KBM-7 (cell line): ENCODE results near the gene HOXB3.

ENCODE experiments used
- DNase-seq: peaks from one replicate; pipeline ENCODE4 v3.0.0-alpha.2; 2015
- in situ Hi-C: fragments of 300-500 bp; cut with MboI; formaldehyde crosslinking; loops from 2 replicates; pipeline ENCODE4 v1.14.3; 2020; ENCODE audit warnings: low sequenced_read_pairs, low pct_unique_long_range_greater_than_20kb, mixed read lengths

Gene HOXB3

DNA sequence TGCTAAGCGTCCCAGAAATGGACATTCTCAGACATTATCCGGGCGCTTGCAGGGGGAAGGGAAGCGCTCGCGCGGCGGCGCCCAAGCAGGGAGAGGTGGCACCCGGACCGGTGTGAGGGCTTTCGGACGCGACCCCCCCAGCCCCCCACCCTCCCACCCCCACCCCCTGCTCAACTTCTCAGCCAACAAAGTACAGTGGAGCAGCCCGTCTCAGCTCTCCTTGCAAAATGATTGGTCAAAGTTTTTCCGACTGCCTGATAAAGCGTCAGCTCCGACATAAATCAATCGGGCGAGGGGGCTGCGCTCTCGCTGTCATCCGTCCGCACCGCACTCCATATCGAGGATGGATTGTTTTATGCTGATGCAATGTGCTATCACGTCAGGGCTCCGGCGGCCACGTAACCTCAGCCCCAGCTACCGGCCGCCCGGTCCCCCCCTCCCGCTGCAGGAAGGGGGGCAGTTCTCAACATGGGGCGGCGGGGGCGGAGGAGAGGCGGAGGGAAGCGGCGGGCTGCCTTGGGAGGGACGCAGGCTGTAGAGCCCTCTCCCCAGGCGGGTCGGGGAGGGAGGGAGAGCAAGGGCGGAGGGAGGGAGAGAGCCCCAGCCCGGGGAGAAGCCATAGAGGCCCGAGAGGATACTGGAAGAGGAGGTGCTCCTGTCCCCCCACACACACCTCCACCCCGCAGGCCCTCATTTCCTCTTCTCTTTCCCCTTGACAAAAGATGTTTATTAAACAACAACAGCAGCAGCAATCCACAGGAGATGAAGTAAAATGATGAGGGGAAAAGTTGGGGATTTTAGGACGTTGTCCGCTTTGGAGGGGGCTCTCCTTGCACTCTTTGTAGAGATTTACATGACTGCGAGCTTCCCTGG, 36.4 kb upstream of the HOXB3 start, which contains the start of gene HOXB9:
HOXB9 (minus strand) TSS at position 114 of the 873 bp plus-strand sequence; CDS start at position 25, 89 bp downstream.
- in situ Hi-C loops: no loop called here
- no peak for DNase-seq

GRCh38 chr17:48625495-48626244, 35.6 kb upstream of the HOXB3 start:
- DNase-seq: peak; percentile 38
- in situ Hi-C loops: no loop called here

DNA sequence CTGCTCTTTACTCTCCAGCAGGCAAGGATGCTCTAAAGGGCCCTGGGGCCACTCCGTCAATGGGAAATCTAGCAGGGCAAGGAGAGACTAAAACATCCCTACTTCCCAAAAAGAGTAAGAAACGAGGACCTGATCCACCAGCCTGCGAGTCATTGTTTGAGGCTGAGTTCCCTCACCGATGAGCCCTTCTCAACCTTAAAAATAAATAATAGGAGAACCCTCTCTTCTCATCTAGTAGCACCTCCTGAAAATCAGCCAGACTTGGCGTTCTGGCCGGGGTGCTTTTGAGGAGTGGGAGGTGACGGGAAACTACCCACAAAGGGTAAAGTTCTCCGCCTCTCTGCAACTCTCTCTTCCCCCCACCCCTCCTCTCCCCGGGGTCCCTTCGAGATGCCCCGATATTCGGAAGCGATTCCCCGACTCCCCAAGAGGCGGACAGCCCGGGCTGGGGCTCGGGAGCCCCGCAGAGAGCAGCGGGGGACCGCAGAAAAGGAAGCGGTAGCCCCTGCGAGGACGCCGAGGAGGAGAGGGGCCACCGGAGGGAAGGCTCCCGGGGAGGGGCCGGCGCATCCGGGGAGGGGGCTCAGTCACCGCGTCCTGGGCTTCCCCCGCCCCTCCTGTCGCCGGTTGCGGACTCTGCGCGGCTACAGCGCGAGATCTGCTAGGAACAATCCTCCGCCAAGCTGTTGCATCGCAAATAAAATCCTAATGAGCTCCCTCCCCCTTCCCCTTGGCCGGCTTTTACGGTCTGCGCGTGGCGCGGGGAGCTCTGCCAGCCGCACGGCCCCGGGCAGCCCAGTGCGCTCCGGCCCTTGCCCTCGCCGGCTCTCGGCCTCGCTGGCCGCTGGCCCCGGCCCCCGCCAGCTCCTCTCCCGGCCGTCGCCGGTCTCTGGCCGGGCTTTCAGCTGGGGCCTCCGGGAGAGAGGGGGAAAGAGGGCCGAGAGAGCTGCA, 34.8 kb upstream of the HOXB3 start:
- in situ Hi-C loops: no loop called here
- DNase-seq: no peak

DNA sequence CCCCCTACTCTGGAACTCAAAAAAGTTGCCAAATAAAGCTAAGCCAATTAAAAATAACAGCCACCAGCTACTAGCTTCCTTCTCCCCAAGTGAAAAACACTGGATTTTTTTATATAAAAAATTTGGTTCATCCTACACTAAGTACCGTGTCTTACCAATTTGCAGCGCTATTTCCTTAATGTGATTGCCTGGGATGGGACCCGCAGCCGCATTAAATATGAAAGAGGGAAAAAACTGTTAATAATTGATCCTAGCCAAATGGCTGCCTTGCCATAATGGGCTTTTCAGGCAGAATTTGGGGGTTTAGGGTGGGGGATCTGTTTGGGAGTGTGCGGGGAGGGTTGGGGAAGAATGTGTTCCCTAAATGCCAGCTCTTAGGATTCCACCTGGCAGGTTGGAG, 34.1 kb upstream of the HOXB3 start:
- no peak for DNase-seq
- in situ Hi-C loops: no loop called here

DNA sequence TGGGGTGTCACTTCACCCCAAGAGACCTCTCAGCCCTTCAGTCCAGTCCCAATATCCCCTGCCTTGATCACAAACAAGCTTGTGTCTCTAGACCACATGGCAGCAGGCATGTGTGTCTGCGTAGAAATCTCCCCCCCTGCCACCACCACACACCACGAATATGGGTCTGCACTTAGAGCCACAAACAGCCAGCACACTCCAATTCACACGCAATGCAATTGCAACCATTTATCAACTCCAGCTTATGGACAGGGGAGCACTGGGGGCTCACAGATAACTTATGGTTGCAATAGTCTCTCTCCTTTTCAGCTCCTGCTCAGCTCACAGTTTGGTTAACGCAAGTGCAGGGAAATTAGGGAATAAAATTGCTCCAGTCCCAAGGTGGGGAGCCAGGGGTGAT, 33.5 kb upstream of the HOXB3 start:
- in situ Hi-C loops: no loop called here
- no peak for DNase-seq

DNA sequence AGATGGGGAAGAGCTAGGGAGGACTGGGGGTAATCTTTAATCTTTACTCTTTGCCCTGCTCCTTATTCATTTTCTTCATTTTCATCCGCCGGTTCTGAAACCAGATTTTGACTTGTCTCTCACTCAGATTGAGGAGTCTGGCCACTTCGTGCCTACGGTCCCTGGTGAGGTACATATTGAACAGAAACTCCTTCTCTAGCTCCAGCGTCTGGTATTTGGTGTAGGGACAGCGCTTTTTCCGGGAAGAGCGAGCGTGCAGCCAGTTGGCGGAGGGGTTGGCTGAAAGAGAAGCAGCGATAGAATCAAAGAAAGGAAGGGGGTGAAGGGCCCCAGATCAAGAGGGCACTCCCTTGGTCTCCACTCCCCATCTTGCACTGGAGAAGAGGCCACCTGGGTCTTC, 32.8 kb upstream of the HOXB3 start:
- in situ Hi-C loops: no loop called here
- no peak for DNase-seq

DNA sequence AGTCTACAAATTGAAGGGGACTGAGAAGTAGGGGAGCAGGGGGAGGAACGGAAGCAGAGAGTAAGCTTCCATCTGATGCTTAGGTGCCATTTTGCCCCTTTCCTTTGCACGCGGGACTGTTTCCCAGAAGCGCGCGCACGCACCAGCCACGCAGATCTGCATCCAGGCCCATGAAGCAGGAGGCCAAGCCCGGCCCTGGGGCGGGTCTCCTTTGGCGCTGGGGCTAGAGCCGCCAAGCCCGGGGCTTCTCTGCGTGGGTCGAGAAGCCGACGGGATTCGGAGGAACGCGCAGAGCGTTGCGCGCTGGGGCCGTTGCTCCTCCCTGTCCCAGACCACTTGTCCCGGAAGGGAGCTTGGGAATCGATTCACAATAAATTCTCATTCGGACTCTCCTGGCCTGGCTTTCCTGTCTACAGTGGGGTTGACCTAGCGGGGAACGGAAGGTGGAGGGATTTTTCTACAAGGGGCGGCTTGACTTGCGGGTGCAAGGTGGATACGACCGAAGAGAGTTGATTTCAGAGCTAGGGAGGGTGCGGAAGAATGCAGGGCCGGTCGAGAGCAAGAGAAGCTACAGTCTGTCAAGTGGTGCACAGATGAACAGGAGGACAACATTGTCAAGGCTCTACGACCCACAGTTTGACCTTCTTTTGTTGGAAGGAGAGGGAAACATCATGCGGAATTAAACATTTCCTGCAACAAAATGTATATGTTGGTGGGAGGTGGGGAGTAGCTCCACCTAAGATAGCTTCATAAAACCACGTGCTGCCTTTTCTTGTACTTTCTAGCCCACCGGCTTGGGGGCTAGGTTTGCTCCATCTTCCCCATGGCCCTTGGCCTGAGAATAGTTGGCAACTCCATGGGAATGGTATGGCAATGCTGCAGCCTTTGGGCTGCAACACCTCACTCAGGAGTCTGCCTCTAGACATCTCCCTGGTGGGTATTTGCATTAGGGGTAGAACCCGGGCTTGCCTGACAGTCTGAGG, 31.7 kb upstream of the HOXB3 start:
- in situ Hi-C loops: no loop called here
- DNase-seq: no peak

DNA sequence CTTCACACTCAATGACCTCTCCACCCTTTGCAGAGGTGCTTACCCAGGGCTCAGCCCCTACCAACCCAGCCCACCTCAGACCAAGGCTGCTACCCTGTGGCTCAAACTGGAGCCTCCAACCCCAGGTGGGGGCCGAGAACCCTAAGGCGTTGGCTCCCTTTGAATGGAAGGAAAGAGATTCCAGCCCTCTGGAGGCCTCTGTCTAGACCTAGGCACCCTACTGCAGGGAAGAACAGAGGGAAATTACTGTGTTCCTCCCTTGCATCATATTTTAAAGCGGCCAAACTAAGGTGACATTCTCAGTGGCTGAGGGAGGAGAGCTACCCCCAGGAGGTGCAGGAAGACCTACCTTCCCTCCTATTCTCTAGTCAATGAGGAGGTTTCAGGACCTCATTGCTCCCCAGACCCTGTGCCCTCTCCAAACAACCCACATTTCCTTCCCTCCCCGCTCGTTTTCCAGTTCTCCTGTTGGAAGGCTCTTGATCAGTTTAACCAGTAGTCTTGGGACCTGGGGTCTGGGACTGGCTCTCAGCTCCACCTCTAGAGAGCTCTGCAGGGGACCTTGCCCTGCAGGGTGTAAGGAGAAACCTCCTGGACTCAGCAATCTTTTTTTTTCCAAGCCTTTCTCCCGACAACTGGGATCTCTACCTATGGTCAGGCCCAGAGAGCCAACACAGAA, 30.6 kb upstream of the HOXB3 start:
- in situ Hi-C loops: no loop called here
- no peak for DNase-seq

DNA sequence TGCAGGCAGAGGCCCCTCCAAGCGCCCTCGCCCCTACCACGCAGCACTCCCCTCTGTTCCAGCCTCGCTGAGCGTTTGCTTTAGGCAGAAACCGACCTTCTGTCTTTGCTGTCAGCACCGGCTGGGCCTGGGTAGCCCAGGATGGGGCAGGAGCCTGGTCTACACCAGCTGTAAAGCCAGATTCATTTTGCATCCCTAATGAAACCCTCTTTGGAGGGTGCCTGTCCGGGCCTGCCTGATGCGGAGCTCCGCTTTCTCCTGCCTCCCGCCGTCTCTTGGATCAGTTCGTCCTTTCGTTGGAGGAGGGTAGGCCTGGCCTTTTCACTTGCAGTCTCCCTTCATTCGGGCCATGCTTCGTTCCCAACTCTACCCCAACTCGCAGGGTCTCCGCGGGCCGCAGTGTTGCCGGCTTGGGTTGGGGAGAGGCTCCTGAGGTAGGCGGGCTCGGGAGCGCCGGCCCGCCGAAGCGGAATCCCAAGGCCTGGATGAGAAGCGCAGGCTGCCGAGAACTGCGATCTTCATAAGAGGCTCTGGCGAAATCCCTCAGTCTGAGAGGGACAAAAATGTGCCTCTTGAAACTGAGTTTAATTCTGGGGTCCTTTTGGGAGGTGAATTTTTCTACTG, 29.9 kb upstream of the HOXB3 start:
- DNase-seq: no peak
- in situ Hi-C loops: no loop called here

GRCh38 chr17:48618256-48618896, 28.3 kb upstream of the HOXB3 start:
- in situ Hi-C loops: no loop called here
- DNase-seq: peak; percentile 90

GRCh38 chr17:48617471-48618255, 27.6 kb upstream of the HOXB3 start:
- in situ Hi-C loops: no loop called here
- DNase-seq: no peak

- DNase-seq: no peak
- in situ Hi-C loops: no loop called here
These were observed 26.9 kb upstream of the HOXB3 start for GRCh38 chr17:48616717-48617470.

GRCh38 chr17:48615963-48616716, 26.1 kb upstream of the HOXB3 start:
- in situ Hi-C loops: no loop called here

GRCh38 chr17:48615047-48615962, 25.3 kb upstream of the HOXB3 start, which contains the start of gene HOXB8:
Gene HOXB8 (minus strand): TSS chr17:48615292. CDS start chr17:48614704, 588 bp downstream.
- in situ Hi-C loops: no loop called here
- DNase-seq: no peak

More at GRCh38 chr17:48615963-48616716, 26.1 kb upstream of the HOXB3 start:
- DNase-seq: no peak
